OCI-LY1 (cell line): ENCODE data around the gene STAC2.

ENCODE experiments used
- H2AFZ ChIP-seq: fragments of 200-600 bp; sonication (generic), shearing (Covaris generic); 2 replicates; pipeline ENCODE4 v1.6.0; 2014; ENCODE audit warnings: antibody characterized with exemption, mild to moderate bottlenecking, low read length
- H3F3A ChIP-seq: fragments of 200-600 bp; sonication (generic), shearing (Covaris generic); 2 replicates; pipeline ENCODE4 v1.6.0; 2014; ENCODE audit warnings: mild to moderate bottlenecking, antibody characterized with exemption, low read length, moderate library complexity; ENCODE audit not compliant: insufficient read depth
- H3K27ac ChIP-seq: fragments of 200-600 bp; sonication (generic); 2 replicates; pipeline ENCODE4 v1.5.1; 2014; ENCODE audit warnings: low read length, mixed run types, mild to moderate bottlenecking, low read depth; ENCODE audit not compliant: poor library complexity, severe bottlenecking
- H3K27me3 ChIP-seq: fragments of 200-600 bp; sonication (generic); 2 replicates; pipeline ENCODE4 v1.6.0; 2014; ENCODE audit warnings: antibody characterized with exemption, mild to moderate bottlenecking, low read length, moderate library complexity; ENCODE audit not compliant: insufficient read depth
- H3K36me3 ChIP-seq: fragments of 200-600 bp; sonication (generic); 2 replicates; pipeline ENCODE4 v1.6.1; 2014; ENCODE audit warnings: mild to moderate bottlenecking, antibody characterized with exemption, low read length, moderate library complexity, mixed read lengths; ENCODE audit not compliant: insufficient read depth
- H3K4me1 ChIP-seq: fragments of 200-600 bp; sonication (generic); 2 replicates; pipeline ENCODE4 v1.5.1; 2014; ENCODE audit warnings: mild to moderate bottlenecking, low read length, moderate library complexity; ENCODE audit not compliant: insufficient read depth, severe bottlenecking
- H3K4me2 ChIP-seq: fragments of 200-600 bp; sonication (generic), shearing (Covaris generic); 2 replicates; pipeline ENCODE4 v1.6.1; 2014; ENCODE audit warnings: low read length
- H3K4me3 ChIP-seq: fragments of 200-600 bp; sonication (generic); 2 replicates; pipeline ENCODE4 v1.5.1; 2014; ENCODE audit warnings: low read length, low read depth, mild to moderate bottlenecking, mixed read lengths; ENCODE audit not compliant: poor library complexity, severe bottlenecking
- H3K79me2 ChIP-seq: fragments of 200-600 bp; shearing (Covaris generic); 2 replicates; pipeline ENCODE4 v1.6.1; 2016; ENCODE audit warnings: mixed run types, low read length, mixed read lengths; ENCODE audit not compliant: insufficient read depth
- H3K9ac ChIP-seq: fragments of 200-600 bp; sonication (generic), shearing (Covaris generic); 2 replicates; pipeline ENCODE4 v1.6.1; 2014; ENCODE audit warnings: mild to moderate bottlenecking, low read length, mixed read lengths
- H3K9me2 ChIP-seq: fragments of 200-600 bp; sonication (generic), shearing (Covaris generic); 2 replicates; pipeline ENCODE4 v1.6.1; 2014; ENCODE audit warnings: low read depth, mild to moderate bottlenecking, low read length, mixed read lengths
- H3K9me3 ChIP-seq: fragments of 200-600 bp; shearing (Covaris generic); 2 replicates; pipeline ENCODE4 v1.6.1; 2014; ENCODE audit warnings: low read length, mixed read lengths
- H4K20me1 ChIP-seq: fragments of 200-600 bp; sonication (generic), shearing (Covaris generic); 2 replicates; pipeline ENCODE4 v1.6.0; 2016; ENCODE audit warnings: mild to moderate bottlenecking, low read length; ENCODE audit not compliant: insufficient read depth
- CTCF ChIP-seq: fragments of 200-600 bp; sonication (generic), shearing (Covaris generic); IDR thresholded peaks from 2 replicates; pipeline ENCODE4 v1.5.1; 2017; ENCODE audit warnings: mild to moderate bottlenecking, antibody characterized with exemption, low read length, moderate library complexity, mixed read lengths
- EZH2 ChIP-seq: fragments of 200-600 bp; sonication (generic), shearing (Covaris generic); IDR thresholded peaks from 2 replicates; pipeline ENCODE4 v1.8.0; 2017; ENCODE audit warnings: borderline replicate concordance, mixed run types, mild to moderate bottlenecking, antibody characterized with exemption, low read length, moderate library complexity, mixed read lengths

The STAC2 gene

GRCh38 chr17:39171933-39172332 lies 53.8 kb downstream of the STAC2 start:
- Histone ChIP-seq H3K9ac (no peak overlapping the region), H3K4me1 (peaks cover 11% of the 10 kb centered on the region), H2AFZ (no peak overlapping the region), H3K9me3 (no peaks in the 10 kb centered on the region), H3F3A (no peaks in the 10 kb centered on the region), H4K20me1 (no peaks in the 10 kb centered on the region), H3K27me3 (no peaks in the 10 kb centered on the region), H3K36me3 (peaks cover 15% of the 10 kb centered on the region), H3K9me2 (no peaks in the 10 kb centered on the region), H3K79me2 (no peaks in the 10 kb centered on the region), H3K27ac (no peak overlapping the region), H3K4me3 (no peak overlapping the region), H3K4me2 (no peak overlapping the region)
- TF ChIP-seq EZH2 (no peak), CTCF (no peak)

DNA sequence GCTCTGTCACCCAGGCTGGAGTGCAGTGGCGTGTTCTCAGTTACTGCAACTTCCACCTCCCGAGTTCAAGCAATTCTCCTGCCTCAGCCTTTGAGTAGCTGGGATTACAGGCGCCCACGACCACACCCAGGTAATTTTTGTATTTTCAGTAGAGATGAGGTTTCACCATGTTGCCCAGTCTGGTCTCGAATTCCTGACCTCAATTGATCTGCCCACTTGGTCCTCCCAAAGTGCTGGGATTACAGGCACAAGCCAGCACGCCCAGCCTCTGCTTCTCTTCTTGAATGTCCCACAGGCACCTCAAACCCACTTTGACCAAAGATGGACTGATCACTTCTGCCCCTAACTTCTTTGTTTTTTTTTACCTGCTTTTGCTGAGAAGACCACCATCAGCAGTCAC lies 55.2 kb downstream of the STAC2 start:
- Histone ChIP-seq H3F3A (no peaks in the 10 kb centered on the region), H3K27ac (no peak overlapping the region), H3K4me1 (peaks cover 7% of the 10 kb centered on the region), H3K36me3 (peaks cover 5% of the 10 kb centered on the region; the same call in 1 of the 2 replicates), H2AFZ (no peak overlapping the region), H3K27me3 (no peaks in the 10 kb centered on the region; the same call in 1 of the 2 replicates), H3K9me2 (no peaks in the 10 kb centered on the region), H4K20me1 (no peaks in the 10 kb centered on the region), H3K4me3 (no peak overlapping the region), H3K9ac (no peak overlapping the region), H3K4me2 (no peak overlapping the region), H3K9me3 (no peaks in the 10 kb centered on the region), H3K79me2 (no peaks in the 10 kb centered on the region)
- TF ChIP-seq EZH2 = no peak
- TF ChIP-seq CTCF = no peak

- Histone ChIP-seq H4K20me1 (no peaks in the 10 kb centered on the region), H3K27me3 (no peaks in the 10 kb centered on the region; the same call in 1 of the 2 replicates), H2AFZ (no peak overlapping the region), H3K36me3 (peaks cover under 1% of the 10 kb centered on the region; the same call in 1 of the 2 replicates), H3K4me1 (peaks cover 7% of the 10 kb centered on the region), H3K9me2 (no peaks in the 10 kb centered on the region), H3K27ac (no peak overlapping the region), H3K79me2 (no peaks in the 10 kb centered on the region), H3F3A (no peaks in the 10 kb centered on the region), H3K4me2 (no peak overlapping the region), H3K9ac (no peak overlapping the region), H3K9me3 (no peaks in the 10 kb centered on the region), H3K4me3 (no peak overlapping the region)
- TF ChIP-seq EZH2 = no peak
- no peak for TF ChIP-seq CTCF
Observed at GRCh38 chr17:39170109-39170508, 55.6 kb downstream of the STAC2 start.
